ENCODE results near the gene TMEM74B.
"Not testable (repeated sequence)": the region's sequence is repeated elsewhere in the genome, so short reads cannot be mapped to it uniquely, and the experiment has no call there.

Gene TMEM74B

GRCh38 chr20:1178103-1178502 is 6.7 kb downstream of the TMEM74B start:
- no peak for DNase-seq

GRCh38 chr20:1177680-1178079 is 7.1 kb downstream of the TMEM74B start:
- no peak for DNase-seq

DNA sequence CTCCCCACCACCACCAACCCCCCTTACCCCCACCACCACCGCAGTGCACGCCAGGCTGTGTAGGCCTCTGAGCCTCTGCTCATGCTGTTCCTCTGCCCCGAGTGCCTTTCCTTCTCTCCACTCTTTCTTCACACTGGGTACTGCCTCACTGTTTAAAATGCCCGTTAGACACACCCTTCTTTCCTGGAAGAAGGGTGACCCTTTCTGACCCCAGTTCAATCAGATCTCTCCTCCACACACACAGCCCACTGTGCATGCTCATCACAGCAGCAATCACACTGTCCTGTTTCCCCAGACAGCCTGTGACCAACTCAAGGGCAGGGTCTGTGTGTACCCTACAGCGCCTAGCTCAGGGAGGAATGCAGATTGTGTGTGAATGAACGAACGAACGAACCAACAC is 10.0 kb downstream of the TMEM74B start:
- no peak for DNase-seq

GRCh38 chr20:1173698-1174097 is 11.1 kb downstream of the TMEM74B start:
- DNase-seq, result no peak

DNA sequence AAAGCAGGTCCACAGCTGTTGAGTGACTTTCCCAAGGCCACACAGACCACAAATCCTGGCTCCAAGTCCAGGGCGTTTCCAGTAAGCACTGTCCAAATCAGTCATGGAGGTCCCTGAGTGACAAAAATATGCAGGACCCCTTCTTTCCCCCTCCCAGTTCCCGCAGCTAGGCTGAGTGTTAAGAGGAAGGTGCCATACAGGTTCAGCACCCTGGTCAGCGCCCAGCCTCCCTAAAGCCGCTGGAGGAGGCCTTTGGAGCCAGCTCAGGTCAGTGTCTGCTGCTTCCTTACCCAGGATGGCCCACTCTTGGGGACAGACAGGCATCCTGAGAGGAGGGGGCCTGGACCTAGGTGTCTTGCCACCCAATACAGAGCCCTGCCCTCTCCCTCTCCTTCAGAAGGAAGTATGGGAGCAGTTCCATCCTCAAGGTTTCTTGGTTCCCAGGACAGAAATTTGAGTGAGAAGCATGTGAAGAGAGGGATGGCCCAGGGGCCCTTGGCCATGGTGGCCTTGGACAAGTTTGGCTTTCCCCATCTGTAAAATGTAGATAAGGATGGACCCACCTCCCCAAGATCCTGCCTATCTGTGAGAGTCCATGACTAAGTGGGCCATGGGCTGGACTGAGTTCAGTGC is 13.2 kb downstream of the TMEM74B start:
- DNase-seq, result no peak

DNA sequence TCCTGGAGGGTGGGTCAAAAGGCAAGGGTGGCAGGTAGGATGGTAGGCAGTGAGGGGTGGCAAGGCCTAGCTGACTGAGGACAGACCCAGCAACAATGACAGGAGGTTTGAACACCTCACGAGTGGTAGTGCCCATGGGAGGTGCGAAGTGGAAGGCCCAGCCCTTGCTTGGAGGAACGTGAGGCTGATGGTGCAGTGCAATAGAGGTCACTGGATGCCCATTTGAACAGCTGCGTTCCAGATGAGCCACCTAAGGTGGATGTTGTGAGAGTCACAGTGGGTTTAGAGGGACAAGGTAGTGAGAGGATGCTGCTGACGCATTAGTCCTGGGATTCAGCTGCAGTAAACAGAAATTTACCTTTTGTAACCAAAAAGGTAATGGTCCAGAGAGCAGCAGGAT is 15.6 kb downstream of the TMEM74B start:
- no peak for DNase-seq

DNA sequence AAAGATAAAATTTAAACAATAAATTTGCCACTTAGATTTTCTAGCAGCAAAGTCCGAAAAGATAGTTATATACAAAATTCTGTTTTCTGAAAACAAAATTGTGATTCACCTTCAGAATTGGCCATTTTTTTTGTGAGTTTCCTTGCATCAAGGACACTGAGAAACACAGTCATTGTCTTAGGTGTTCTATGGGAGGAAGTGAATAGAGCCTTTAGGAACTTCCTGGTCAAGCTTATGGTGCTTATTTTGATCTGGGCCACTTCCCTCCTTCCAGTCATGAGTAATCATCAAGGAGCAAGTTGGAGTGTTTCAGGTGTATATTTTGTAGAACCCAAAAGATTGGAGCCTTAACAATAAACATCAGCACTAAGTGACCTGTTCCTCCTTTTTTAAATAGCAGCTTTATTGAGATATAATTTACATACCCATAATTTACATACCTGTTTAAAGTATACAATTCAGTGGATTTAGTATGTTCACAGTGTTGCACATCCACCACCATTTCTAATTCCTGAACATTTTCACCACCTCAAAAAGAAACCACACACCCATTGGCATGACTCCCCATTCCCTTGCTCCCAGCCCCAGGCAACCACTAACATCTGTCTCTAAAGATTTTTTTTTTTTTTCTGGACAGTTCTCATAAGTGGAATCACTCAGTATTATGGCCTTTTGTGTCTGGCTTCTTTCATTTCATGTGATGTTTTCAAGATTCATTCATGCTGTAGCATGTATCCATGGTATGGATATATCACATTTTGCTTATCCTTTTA is 17.6 kb downstream of the TMEM74B start:
- DNase-seq, result no peak

DNA sequence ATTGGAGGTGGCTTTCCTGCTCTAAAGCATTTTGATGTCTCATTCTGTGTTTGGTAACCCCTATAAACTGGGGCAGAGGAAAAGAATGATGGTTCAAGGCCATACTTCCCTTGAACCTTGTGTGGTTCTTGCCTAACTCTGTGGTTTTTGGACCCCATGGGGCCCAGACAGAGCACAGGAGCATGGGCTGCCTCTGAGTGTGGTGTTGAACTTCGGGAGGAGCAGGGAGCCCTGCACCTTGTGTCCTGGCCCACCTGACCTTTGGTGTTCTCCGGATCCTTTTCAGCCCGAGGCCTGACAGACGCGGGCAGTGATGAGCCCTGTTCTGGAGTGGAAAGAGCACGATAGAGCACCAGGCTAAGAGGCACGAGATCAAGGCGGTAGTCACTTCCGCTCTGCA is 18.8 kb downstream of the TMEM74B start:
- no peak for DNase-seq

- no peak for DNase-seq
Measured at GRCh38 chr20:1165521-1165920, 19.3 kb downstream of the TMEM74B start.

DNA sequence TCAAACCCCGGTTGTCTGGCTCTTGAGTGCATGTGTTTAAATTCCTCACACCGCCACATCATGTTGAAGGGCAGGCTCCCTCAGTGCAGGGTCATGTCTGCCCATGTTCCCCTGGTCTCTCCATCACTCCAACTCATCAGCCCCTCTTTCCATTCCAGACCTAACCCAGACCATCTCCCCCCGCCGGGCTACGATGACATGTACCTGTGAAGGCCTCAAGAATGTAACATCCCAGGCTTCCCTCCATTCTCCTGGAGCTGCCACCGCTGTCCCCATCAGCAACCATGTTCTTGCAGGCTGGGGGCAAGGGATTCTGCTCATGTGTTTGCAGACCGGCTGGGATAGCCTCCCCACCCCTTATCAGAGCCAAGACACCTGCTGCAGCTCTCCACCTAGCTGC is 19.9 kb downstream of the TMEM74B start:
- DNase-seq, result no peak

GRCh38 chr20:1163653-1164052 is 21.1 kb downstream of the TMEM74B start:
- no peak for DNase-seq

DNA sequence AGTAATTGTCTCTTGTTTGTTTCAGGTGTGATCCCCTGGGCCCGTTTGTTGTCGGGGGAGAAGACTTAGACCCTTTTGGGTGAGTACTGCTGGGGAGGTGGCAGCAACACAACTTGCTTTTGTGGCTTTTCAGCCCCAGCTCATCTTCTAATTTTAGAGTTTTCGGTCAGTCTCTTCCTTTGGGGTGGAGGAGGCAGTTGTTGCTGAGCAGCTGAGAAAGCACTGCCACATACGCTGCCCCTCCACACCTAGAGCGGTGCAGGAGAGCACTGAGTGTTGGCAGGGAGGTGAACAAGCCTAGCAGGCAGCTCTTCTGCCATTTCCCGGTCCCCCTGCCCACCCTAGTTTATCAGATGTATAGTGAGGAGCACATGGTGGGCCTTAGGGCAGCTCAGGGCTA is 21.7 kb downstream of the TMEM74B start:
- DNase-seq, result no peak

- no peak for DNase-seq
Measured at GRCh38 chr20:1160991-1161390, 23.8 kb downstream of the TMEM74B start.

- DNase-seq, result no peak
Measured at GRCh38 chr20:1160496-1160895, 24.3 kb downstream of the TMEM74B start.

DNA sequence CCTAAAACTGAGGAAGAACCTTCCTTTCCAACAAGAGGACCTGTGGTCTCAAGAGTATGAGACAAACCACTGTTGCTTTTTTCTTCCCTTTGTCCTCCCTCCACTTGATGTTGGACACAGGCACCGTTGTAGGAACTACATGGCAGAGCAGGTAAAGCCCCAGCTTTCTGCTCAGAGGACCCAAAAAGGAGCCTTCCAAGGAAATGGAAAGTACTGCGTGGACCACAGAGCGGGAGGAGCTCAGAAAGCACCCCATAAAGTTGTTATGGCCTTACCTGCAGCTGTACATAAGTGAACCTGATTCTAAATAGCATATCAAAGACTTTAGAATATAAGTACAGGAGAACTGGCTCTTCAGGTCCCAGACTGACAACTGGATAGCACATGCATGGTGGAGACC is 29.4 kb downstream of the TMEM74B start:
- no peak for DNase-seq

- no peak for DNase-seq
Measured at GRCh38 chr20:1154691-1155090, 30.1 kb downstream of the TMEM74B start.

DNA sequence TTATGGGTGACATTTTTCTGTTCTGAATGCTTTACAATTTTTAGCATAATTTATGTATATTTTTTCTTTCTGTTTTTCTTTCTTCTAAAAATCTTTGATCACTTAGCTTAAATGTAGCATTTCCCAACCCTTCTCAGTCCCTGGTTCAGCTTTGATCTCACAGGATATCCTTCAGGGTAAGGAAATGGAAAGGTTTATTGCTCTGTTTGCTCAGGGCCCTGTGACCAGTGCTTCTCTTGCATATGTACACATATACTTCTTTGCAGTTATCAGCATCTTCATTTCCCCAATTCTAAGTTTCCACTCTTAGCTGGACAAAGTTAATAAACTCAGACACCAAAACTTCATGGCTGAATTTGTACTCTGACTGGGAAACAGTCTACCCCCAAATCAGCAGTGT is 30.6 kb downstream of the TMEM74B start:
- DNase-seq, result no peak

- no peak for DNase-seq
Measured at GRCh38 chr20:1150968-1151367, 33.8 kb downstream of the TMEM74B start.

GRCh38 chr20:1150218-1150617 is 34.6 kb downstream of the TMEM74B start:
- DNase-seq, result no peak

DNA sequence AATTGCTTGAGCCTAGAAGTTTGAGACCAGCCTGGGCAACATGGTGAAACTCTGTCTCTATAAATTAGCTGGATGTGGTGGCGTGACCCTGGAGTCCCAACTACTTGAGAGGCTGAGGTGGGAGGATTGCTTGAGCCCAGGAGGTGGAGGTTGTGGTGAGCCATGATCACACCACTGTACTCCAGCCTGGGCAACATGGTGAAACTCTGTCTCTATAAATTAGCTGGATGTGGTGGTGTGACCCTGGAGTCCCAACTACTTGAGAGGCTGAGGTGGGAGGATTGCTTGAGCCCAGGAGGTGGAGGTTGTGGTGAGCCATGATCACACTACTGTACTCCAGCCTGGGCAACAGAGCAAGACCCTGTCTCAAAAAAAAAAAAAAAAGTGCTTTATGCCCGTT is 35.0 kb downstream of the TMEM74B start:
- not testable (repeated sequence) for DNase-seq

DNA sequence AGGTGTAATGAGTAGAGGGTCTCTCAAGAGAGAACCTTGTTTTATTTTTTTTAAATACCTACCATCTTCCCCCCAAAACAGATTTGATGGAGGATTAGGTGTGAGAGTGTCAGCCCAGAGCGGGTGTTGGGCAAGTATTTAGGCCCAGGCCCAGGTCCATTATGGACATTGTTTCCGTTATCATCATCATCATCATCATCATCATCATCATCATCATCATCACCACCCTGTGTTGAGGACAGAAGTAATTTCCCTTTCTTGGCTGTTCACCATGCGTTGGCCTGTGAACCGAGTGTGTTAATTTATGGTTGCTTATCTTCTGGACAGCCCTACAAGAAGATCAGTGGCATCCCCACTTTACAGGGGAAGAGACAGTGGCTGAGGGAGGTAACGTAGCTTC is 37.8 kb downstream of the TMEM74B start:
- DNase-seq, result no peak

- DNase-seq, result no peak
Measured at GRCh38 chr20:1144401-1145172, 40.2 kb downstream of the TMEM74B start.

DNA sequence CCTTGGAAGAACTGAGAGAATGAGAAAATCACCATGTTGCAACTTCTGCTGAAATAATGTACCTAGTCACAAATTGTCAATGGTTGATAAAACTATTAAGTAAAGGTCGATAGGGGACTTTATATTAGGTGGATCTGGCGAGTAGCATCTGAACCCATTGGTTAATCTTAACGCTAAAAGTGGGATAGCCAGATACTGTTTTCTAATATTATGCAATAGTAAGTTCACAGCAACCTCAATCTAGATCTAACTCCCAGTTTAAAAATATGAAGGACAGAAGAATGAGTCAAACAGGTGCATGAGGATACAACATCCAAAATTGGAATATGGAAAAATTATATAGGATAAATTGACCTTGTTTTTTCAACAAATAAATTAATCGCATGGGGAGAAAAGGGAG is 47.5 kb downstream of the TMEM74B start:
- DNase-seq, result no peak

DNA sequence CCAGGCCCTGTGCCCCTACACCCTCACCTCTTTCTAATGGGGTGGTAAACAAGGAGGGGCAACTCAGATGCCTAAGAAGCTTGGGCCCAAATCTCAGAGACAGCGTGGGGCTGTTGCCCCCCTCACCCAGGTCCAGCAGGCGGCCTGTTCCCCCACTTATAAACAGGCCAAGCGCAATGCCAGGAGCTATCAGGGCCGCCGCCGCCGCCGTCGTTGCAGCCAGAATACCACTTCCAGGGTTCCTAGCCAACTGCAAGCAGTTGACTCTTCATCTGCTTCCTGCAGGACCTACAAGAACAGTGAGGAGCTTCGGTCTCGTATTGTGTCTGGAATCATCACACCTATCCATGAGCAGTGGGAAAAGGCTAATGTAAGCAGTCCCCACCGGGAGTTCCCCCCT is 49.9 kb downstream of the TMEM74B start:
- DNase-seq, result no peak
